ENCODE results near the gene USP3.
"Not testable (repeated sequence)": the region's sequence is repeated elsewhere in the genome, so short reads cannot be mapped to it uniquely, and the experiment has no call there.

Gene USP3

GRCh38 chr15:63478243-63478642 is 26.1 kb upstream of the USP3 start:
- DNase-seq (ENCODE audit: low read depth), result no peak

DNA sequence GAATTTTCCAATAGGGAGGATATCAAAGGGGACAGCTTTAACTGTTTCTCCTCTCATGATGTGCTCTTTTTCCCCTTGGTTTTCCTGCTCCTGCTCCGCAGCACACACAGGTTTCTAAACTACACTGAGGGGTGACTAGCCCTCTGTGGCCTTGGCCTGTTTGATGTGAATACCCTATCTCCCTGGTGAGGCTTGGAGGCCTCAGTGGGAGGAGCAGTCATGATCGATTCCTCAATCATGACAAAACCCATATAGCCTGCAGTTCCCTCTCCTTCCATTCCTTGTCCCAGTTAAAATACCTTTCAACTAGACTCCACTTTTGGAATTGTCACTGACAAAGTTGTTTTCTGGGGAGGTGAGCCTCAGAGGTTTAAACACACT is 24.0 kb upstream of the USP3 start:
- no peak for DNase-seq (ENCODE audit: low read depth)

GRCh38 chr15:63481105-63481810 is 23.1 kb upstream of the USP3 start:
- peak; percentile 59 for DNase-seq (ENCODE audit: low read depth)

- DNase-seq (ENCODE audit: low read depth), result peak; percentile 86
These were observed 21.5 kb upstream of the USP3 start for GRCh38 chr15:63482874-63483323.

GRCh38 chr15:63483521-63484371 is 20.6 kb upstream of the USP3 start:
- DNase-seq (ENCODE audit: low read depth), result peak; percentile 63

- DNase-seq (ENCODE audit: low read depth), result no peak
These were observed 19.8 kb upstream of the USP3 start for GRCh38 chr15:63484433-63485186.

DNA sequence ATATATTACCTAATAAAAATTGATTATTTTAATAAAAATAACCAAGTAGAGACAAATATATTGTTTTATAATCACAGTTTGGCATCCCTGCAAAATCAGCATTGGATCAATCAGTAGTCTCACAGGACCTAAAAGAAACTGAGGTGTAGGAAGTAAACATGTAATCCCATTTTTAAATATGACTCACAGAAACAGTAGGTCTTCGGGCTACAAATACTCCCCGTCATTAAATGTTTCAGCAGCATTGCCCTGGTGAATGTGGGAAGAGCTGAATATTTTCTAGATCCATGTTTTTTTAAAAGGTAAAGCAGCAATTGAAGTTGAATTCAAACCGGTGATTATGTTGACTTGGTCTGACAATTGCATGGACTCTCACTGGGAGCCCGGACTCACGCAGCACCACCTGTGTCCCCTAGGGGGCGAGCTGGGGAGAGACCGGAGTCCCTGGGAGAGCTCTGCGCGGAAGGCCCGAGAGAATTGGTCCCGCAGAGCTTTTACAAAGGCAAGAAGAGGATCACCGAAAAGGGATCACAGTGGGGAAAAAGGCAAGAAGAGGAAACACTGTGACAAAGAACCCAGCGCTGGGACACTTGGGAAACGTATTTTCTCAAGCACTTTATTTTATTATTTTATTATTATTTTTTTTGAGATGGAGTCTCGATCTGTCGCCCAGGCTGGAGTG is 17.2 kb upstream of the USP3 start:
- peak; percentile 69 for DNase-seq (ENCODE audit: low read depth)

DNA sequence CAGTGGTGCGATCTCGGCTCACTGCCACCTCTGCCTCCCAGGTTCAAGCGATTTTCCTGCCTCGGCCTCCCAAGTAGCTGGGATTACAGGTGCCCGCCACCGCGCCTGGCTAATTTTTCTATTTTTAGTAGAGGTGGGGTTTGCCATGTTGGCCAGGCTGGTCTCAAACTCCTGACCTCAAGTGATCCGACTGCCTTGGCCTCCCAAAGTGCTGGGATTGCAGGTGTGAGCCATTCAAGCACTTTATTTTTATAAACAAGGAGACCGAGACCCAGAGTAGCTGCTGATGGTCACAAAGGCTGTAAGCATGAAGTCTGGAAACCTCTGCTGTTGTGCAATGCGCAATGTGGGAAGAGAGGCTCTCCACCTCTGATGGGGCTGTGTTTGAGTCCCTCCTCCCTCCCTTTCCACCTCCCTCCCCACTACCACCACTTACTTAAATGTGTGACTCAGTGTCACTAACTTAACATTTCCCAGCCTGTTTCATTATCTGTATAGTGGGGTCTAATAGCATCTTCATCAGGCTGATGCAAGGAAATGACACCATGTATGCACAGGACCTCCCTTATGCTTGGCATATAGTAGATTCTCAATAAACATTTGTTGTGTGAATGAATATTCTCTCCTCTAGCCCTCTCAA is 16.5 kb upstream of the USP3 start:
- DNase-seq (ENCODE audit: low read depth), result not testable (repeated sequence)

GRCh38 chr15:63488398-63488960 is 15.9 kb upstream of the USP3 start:
- no peak for DNase-seq (ENCODE audit: low read depth)

GRCh38 chr15:63489352-63489751 is 15.0 kb upstream of the USP3 start:
- no peak for DNase-seq (ENCODE audit: low read depth)

DNA sequence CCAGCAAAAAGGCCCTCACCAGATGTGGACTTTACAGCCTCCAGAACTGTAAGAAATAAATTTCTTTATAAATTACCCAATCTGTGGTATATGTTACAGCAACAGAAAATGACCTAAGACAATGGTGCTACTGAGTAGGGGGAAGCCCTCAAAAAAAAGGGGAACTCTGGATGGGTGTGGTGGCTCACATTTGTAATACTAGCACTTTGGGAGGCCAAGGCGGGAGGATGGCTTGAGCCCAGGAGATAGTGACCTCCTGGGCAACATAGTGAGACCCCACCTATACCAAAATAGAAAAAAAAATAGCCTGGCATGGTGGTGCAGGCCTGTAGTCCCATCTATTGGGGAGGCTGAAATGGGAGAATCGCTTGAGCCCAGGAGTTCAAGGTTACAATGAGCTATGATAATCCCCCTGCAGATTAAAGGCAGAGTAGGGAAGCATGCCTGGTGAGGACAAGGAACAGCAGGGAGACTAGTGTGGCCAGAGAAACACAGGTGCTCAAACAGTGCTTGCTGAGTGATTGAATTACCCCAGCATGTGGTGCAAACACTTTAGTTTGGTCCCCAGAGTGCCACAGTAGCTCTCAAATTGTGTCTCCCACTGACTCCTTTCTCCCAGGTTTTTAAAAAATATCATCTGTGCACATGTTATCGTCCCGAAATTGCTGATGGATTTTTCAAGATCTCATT is 13.9 kb upstream of the USP3 start:
- DNase-seq (ENCODE audit: low read depth), result no peak

DNA sequence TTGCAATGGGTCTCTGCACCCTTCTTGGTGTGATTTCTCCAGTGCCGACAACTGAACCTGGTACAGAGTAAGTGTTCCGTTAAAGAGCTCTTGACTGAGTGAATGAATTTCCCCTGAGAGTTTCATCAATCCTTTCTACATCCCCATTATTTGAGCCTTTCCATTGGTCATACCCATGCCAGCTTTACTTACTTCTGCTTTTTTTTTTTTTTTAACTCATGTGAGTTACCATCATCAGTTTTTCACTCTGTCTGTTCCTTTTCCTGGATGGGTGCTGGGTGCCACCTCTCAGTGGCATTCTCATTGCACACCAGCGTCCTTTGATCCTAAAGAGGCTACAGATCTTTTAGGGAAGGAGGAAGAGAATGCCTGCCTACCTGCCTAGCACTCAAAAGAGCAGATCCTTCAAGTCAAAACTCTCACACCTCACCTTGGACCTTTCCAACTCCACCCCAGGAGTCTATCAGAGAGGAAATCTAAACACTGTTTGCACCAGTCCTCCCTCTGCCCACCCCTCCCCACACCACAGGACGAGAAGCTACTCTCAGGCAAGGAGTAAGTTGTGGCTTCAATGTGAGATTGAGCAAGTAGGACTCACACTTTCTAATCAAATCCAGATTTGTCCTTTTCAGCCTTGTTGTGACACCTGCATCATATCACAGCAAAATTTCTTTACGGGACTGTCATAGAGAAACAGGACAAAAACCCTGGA is 13.1 kb upstream of the USP3 start:
- no peak for DNase-seq (ENCODE audit: low read depth)

DNA sequence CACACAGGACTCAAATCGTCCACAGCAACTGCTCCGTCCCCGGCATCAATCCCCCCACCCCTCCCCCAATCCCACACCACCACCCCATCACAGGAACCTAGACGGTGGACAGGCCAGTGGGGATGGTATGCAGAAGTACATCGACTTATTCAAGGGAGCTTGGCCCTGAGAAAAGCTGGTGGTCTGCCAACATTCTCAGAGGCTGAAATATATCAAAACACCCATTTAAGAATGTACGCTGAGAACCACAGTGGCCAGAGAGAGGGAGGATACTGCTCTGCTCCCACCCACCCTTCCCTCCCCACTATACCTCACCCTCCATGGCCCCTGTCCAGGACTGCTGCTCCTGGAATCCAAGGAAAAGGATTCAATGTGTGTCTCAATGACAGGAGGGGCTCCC is 12.4 kb upstream of the USP3 start:
- peak; percentile 97 for DNase-seq (ENCODE audit: low read depth)

DNA sequence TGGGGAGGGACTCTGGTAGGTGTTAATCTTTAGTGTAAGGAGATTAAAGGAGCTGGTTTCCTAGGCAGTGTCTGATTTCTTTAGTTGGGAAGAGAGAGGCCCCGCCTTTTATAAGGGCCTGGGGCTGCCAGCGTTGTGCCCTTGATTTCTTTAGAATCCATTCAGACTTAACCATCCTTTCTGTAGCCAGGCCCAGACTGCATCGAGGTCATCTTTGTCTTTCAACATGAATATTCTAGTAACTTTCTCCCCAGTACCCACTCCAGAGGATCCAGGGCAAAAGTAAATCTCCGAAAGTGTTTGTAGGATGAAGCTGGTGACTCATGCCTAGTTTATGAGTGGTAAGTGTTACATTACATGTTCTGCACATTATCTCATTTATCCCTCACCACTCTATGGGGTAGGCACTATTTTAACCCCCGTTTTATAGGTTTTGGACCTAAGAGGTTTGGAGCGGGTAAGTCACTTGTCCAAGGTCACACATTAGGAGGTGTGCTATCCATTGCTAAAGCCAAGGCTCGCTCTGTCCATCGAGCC is 11.8 kb upstream of the USP3 start:
- DNase-seq (ENCODE audit: low read depth), result peak; percentile 88

DNA sequence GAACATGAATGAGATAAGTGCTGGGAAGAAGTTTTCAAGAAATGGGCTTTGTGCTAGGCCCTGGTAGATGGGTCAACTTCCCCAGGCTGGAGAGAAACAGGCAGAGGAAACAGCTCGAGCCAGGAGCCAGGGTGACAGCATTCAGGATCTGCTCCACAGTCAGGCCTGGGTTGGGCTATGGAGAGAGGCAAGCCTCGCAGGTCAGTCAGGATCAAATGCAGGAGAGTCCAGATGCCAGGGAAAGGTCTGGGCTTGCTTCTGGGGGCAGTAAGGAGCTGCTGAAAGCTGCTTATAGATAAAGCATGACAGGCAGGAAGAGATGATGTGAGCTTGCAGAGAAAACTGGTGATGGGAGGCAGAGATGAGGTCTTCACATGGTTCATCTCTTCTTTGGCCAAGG is 11.0 kb upstream of the USP3 start:
- DNase-seq (ENCODE audit: low read depth), result no peak

DNA sequence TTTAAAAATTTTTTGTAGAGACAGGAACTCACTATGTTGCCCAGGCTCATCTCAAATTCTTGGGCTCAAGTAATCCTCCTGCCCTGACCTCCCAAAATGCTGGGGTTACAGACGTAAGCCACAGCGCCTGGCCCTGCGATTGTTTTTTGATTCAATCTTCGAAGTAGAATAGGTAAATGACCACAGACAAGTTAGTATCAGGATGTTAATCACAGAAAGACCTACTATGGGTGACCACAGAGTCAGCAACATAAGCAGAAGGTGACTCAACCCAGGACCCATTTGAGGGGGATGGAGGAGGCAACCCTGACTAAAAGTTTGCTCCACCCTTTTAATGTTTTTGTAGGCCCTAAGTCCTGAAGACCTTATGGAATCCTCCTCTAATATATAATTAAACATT is 10.0 kb upstream of the USP3 start:
- no peak for DNase-seq (ENCODE audit: low read depth)

GRCh38 chr15:63495343-63495742 is 9.1 kb upstream of the USP3 start:
- no peak for DNase-seq (ENCODE audit: low read depth)

GRCh38 chr15:63495780-63496488 is 8.5 kb upstream of the USP3 start:
- DNase-seq (ENCODE audit: low read depth), result no peak

All from amniotic epithelial cell (primary cell).